GM12891 (cell line): ENCODE data around the gene SULT4A1.

Experiments used
- POLR2A ChIP-seq: IDR thresholded peaks from 2 replicates; pipeline ENCODE4 v1.6.1; 2011; ENCODE audit warnings: low read depth, low read length, control low read depth
- POLR2AphosphoS5 ChIP-seq: IDR thresholded peaks from 2 replicates; pipeline ENCODE4 v1.6.1; 2011; ENCODE audit warnings: low read depth, low read length, control low read depth
- TAF1 ChIP-seq: IDR thresholded peaks from 2 replicates; pipeline ENCODE4 v1.6.1; 2011; ENCODE audit warnings: low read depth, low read length, control low read depth

- TF ChIP-seq POLR2A (no peak), POLR2AphosphoS5 (no peak), TAF1 (no peak)
Measured at GRCh38 chr22:43885319-43885671, 23.0 kb upstream of the SULT4A1 start.
